Calu3 (cell line): Measurements from ENCODE around the gene TMEM167B. TPM values are rescaled to one million over a fixed set of nuclear protein-coding genes. Genes with fewer than 3 reads are reported as not detected.
A peak's percentile ranks its signal among the peaks of the same experiment; 100 is the strongest.

Source experiments
- BruUV-seq: library from RNA; stranded (reverse); fragments of 400-500 nt; replicated peaks from 2 replicates; lab custom pipeline; 2021; lab: Mats Ljungman, UMichigan
- CTCF ChIA-PET: fragments of 300-600 bp; sonication (Branson Sonifier 250); formaldehyde crosslinking; loops from one replicate; lab custom pipeline; 2022; ENCODE audit warnings: antibody characterized with exemption; lab: Charles Lee
- DNase-seq: peaks from one replicate; pipeline ENCODE4 v3.0.0; 2022
- H3K27ac Mint-ChIP-seq: one replicate; pipeline ENCODE4 v1.8.0; 2022; ENCODE audit warnings: mixed read lengths; ENCODE audit not compliant: unreplicated experiment
- H3K27me3 Mint-ChIP-seq: one replicate; pipeline ENCODE4 v1.8.0; 2022; ENCODE audit warnings: mixed read lengths; ENCODE audit not compliant: unreplicated experiment
- H3K36me3 Mint-ChIP-seq: one replicate; pipeline ENCODE4 v1.8.0; 2022; ENCODE audit warnings: mild to moderate bottlenecking, moderate library complexity, mixed read lengths; ENCODE audit not compliant: insufficient read depth, unreplicated experiment
- H3K4me1 Mint-ChIP-seq: one replicate; pipeline ENCODE4 v1.8.0; 2022; ENCODE audit warnings: mild to moderate bottlenecking, low read depth, mixed read lengths; ENCODE audit not compliant: unreplicated experiment
- H3K4me3 Mint-ChIP-seq: one replicate; pipeline ENCODE4 v1.8.0; 2022; ENCODE audit warnings: mild to moderate bottlenecking, low read depth, moderate library complexity, mixed read lengths; ENCODE audit not compliant: unreplicated experiment
- H3K9me3 Mint-ChIP-seq: one replicate; pipeline ENCODE4 v1.8.0; 2022; ENCODE audit warnings: low read depth, mixed read lengths; ENCODE audit not compliant: unreplicated experiment
- intact Hi-C: fragments of 100-400 bp; cut with micrococcal nuclease; formaldehyde crosslinking; loops from one replicate; pipeline ENCODE4 v1.10.0; 2022; ENCODE audit not compliant: unreplicated experiment
- total RNA-seq: library from RNA; stranded (reverse); gene quantifications from 2 replicates; pipeline ENCODE4 v1.2.3, GENCODE V29; 2022
- TF ChIP-seq, protein P1 (sequence below): fragments of 200-600 bp; IDR thresholded peaks from one replicate; pipeline ENCODE4 v1.8.0; 2022; ENCODE audit warnings: antibody characterized with exemption; ENCODE audit not compliant: unreplicated experiment

The TMEM167B gene
- total RNA-seq, 1 experiment from 2014 or later = 13.6 TPM

DNA sequence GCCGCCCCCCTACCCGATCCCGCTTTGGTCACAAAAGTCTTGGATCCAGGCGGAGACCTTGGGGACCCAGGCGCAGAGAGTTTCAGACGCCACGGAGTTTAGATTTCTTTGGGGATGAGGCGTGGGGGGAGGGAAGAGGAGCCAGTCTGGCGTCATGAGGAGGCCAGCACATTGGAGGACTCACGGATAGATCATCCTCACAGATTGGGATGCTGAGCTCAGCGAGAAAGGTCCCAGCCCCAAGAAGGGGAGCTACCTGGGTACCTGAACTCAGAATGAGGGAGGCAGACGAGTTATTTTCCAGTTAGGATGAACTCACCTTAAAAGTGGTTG is 23.7 kb downstream of the TMEM167B start:
- CTCF ChIA-PET = interaction anchor here (0.5 to 1.1 kb wide), 2 partner anchors 12 to 14 kb away, joined by 4 read pairs; no protein-coding TSS in a partner anchor
- peak overlapping the region; percentile 62 for H3K4me3 Mint-ChIP-seq
- no peak overlapping the region for H3K27ac Mint-ChIP-seq
- TF ChIP-seq, protein P1, sequence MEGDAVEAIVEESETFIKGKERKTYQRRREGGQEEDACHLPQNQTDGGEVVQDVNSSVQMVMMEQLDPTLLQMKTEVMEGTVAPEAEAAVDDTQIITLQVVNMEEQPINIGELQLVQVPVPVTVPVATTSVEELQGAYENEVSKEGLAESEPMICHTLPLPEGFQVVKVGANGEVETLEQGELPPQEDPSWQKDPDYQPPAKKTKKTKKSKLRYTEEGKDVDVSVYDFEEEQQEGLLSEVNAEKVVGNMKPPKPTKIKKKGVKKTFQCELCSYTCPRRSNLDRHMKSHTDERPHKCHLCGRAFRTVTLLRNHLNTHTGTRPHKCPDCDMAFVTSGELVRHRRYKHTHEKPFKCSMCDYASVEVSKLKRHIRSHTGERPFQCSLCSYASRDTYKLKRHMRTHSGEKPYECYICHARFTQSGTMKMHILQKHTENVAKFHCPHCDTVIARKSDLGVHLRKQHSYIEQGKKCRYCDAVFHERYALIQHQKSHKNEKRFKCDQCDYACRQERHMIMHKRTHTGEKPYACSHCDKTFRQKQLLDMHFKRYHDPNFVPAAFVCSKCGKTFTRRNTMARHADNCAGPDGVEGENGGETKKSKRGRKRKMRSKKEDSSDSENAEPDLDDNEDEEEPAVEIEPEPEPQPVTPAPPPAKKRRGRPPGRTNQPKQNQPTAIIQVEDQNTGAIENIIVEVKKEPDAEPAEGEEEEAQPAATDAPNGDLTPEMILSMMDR = no peak
- no TSS peak for BruUV-seq
- peaks cover 5% of the 10 kb centered on the region for H3K36me3 Mint-ChIP-seq
- no peaks in the 10 kb centered on the region for H3K9me3 Mint-ChIP-seq
- DNase-seq = no peak
- peaks cover 27% of the 10 kb centered on the region for H3K4me1 Mint-ChIP-seq
- H3K27me3 Mint-ChIP-seq = peaks cover 60% of the 10 kb centered on the region
- intact Hi-C loops = loop anchor here (5.0 kb wide), 1 partner anchor 78 kb away; no protein-coding TSS in a partner anchor

GRCh38 chr1:109115685-109116084 is 25.1 kb downstream of the TMEM167B start:
- peaks cover 19% of the 10 kb centered on the region for H3K4me1 Mint-ChIP-seq
- TF ChIP-seq, protein P1 = no peak
- peaks cover 47% of the 10 kb centered on the region for H3K27me3 Mint-ChIP-seq
- no peak overlapping the region for H3K27ac Mint-ChIP-seq
- H3K4me3 Mint-ChIP-seq = no peak overlapping the region
- intact Hi-C loops = no loop called here
- no TSS peak for BruUV-seq
- CTCF ChIA-PET = interaction anchor here (0.6 kb wide), 1 partner anchor 1149 kb away, joined by 3 read pairs; no protein-coding TSS in a partner anchor
- H3K36me3 Mint-ChIP-seq = peaks cover 5% of the 10 kb centered on the region
- no peak for DNase-seq
- H3K9me3 Mint-ChIP-seq = no peaks in the 10 kb centered on the region

GRCh38 chr1:109116286-109116685 is 25.7 kb downstream of the TMEM167B start:
- no peaks in the 10 kb centered on the region for H3K9me3 Mint-ChIP-seq
- TF ChIP-seq, protein P1 = no peak
- H3K4me1 Mint-ChIP-seq = peaks cover 18% of the 10 kb centered on the region
- peaks cover 41% of the 10 kb centered on the region for H3K27me3 Mint-ChIP-seq
- BruUV-seq = no TSS peak
- no peak overlapping the region for H3K27ac Mint-ChIP-seq
- intact Hi-C loops = no loop called here
- peaks cover 5% of the 10 kb centered on the region for H3K36me3 Mint-ChIP-seq
- no peak overlapping the region for H3K4me3 Mint-ChIP-seq
- CTCF ChIA-PET = interaction anchor here (0.6 kb wide), 1 partner anchor 1150 kb away, joined by 3 read pairs; no protein-coding TSS in a partner anchor
- no peak for DNase-seq

DNA sequence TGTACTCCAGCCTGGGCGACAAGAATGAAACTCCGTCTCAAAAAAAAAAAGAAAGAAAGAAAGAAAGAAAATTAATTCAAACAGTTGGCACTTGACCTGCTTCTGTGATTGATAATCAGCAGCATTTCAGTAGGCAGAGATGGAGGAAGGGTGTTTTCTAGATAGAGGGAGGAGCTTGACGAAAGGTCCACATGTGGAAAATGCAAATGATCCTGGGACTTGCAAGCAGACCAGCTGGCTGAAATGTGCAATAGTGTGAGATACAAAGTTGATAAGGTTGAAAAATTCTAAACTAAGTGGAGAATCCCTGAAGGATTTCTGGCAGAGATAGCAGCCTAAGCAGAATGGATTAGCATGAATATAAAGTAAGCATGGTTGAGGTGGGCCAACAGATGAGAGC is 27.5 kb downstream of the TMEM167B start:
- intact Hi-C loops = no loop called here
- Mint-ChIP-seq H3K27ac (no peak overlapping the region), H3K36me3 (peaks cover under 1% of the 10 kb centered on the region), H3K9me3 (no peaks in the 10 kb centered on the region), H3K4me1 (peaks cover 4% of the 10 kb centered on the region), H3K4me3 (no peak overlapping the region), H3K27me3 (peaks cover 23% of the 10 kb centered on the region)
- CTCF ChIA-PET = no interaction called here
- no TSS peak for BruUV-seq
- DNase-seq = no peak
- TF ChIP-seq, protein P1 = no peak
